Measurements from ENCODE around the gene GLT1D1. TPM values are rescaled to one million over a fixed set of nuclear protein-coding genes. Genes with fewer than 3 reads are reported as not detected.

GLT1D1 gene
- total RNA-seq, 1 experiment from 2014 or later = not detected

DNA sequence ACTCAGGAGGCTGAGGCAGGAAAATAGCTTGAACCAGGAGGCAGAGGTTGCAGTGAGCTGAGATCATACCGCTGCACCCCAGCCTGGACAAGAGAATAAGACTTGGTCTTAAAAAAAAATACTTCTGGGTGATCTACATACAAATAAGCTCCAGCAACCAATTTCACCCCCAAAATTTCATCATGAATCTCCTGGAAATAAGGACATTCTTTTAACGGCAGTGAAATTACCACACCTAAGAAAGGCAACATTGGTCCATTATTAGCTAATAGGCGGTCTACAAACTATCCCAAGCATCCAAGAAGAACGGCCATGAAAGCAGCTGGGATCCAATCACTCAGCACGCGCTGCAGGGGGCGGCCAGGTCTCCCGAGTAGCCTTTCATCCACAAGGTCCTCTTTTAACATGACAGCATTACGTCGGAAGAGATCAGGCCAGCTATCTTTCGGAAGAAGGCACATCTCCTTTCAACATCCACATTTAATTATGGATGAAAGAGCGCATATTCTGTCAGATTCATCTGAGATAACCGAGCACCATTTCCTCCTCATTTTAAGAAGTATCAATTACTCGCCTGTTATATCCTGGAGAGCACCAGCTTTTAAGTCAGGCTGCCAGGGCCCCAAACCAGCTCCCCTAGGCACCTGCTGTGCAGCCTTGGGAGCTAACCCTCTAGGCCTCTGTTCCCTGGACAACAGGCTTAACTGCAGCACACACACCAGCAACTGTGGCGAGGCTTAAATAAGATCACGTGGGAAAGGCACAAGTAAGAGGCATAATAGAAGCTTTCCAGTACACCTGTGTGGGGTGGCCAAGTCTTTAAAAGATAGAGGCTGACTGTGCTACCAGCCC lies 33.8 kb upstream of the GLT1D1 start:
- Histone ChIP-seq H3K9ac (ENCODE audit: low read length) (no peak overlapping the region), H3K79me2 (ENCODE audit: insufficient read depth, low read length) (peaks cover 89% of the 10 kb centered on the region), H3K36me3 (ENCODE audit: control insufficient read depth in 1 of 2, insufficient read depth in 2 of 2, low read length in 2 of 2) (peaks cover 0 to 7% of the 10 kb centered on the region in 2 experiments; a peak in 1 of 4 replicates), H3K4me1 (ENCODE audit: control insufficient read depth in 1 of 2, insufficient read depth in 2 of 2, low read length in 2 of 2) (peaks cover 0 to 5% of the 10 kb centered on the region in 2 experiments; a peak in 1 of 4 replicates), H3K27me3 (ENCODE audit: insufficient read depth, low read length) (no peaks in the 10 kb centered on the region), H3K9me3 (ENCODE audit: control insufficient read depth in 1 of 2, insufficient read depth in 1 of 2, low read depth in 1 of 2, low read length in 2 of 2) (no peaks in the 10 kb centered on the region), H3K9me2 (ENCODE audit: insufficient read depth) (no peaks in the 10 kb centered on the region), H2AFZ (ENCODE audit: low read depth, low read length, poor library complexity, severe bottlenecking) (no peak overlapping the region), H3K4me3 (replicated peaks in 1 of 2; ENCODE audit: low read depth in 1 of 2, low read length in 2 of 2) (no peak overlapping the region), H4K20me1 (ENCODE audit: insufficient read depth) (no peaks in the 10 kb centered on the region), H3K27ac (ENCODE audit: low read depth, low read length) (no peak overlapping the region), H3K4me2 (ENCODE audit: low read length) (no peak overlapping the region)
- RAD21 ChIA-PET (ENCODE audit: low non-redundant PET in 1 of 2, low total read pairs in 2 of 2, uncharacterized antibody in 2 of 2, unreplicated experiment in 2 of 2) = no interaction called here
- DNase-seq (ENCODE audit: low read depth, low spot score) = no peak
- POLR2A ChIA-PET = no interaction called here
- ATAC-seq = no peak
- CTCF ChIA-PET = no interaction called here
- intact Hi-C loops (cut with micrococcal nuclease) = loop anchor here (5.0 kb wide), 1 partner anchor 37 kb away; no protein-coding TSS in a partner anchor
- TF ChIP-seq SP1 (IDR thresholded peaks at IDR 0.05; ENCODE audit: low read depth) (no peak), FOSL1 (IDR thresholded peaks at IDR 0.05; ENCODE audit: low read depth) (no peak), EZH2phosphoT487 (IDR thresholded peaks at IDR 0.05; ENCODE audit: borderline replicate concordance) (no peak), SIN3A (IDR thresholded peaks at IDR 0.05; ENCODE audit: low read depth) (no peak), RAD21 (IDR thresholded peaks at IDR 0.05; ENCODE audit: low read depth) (no peak), EZH2 (IDR thresholded peaks at IDR 0.05) (no peak), YY1 (IDR thresholded peaks at IDR 0.05; ENCODE audit: extremely low read depth, insufficient replicate concordance, low read depth, low read length) (no peak), POLR2A (IDR thresholded peaks at IDR 0.05; ENCODE audit: borderline replicate concordance, extremely low read depth, insufficient read depth, insufficient read length) (no peak)
- TF ChIP-seq, protein P1, sequence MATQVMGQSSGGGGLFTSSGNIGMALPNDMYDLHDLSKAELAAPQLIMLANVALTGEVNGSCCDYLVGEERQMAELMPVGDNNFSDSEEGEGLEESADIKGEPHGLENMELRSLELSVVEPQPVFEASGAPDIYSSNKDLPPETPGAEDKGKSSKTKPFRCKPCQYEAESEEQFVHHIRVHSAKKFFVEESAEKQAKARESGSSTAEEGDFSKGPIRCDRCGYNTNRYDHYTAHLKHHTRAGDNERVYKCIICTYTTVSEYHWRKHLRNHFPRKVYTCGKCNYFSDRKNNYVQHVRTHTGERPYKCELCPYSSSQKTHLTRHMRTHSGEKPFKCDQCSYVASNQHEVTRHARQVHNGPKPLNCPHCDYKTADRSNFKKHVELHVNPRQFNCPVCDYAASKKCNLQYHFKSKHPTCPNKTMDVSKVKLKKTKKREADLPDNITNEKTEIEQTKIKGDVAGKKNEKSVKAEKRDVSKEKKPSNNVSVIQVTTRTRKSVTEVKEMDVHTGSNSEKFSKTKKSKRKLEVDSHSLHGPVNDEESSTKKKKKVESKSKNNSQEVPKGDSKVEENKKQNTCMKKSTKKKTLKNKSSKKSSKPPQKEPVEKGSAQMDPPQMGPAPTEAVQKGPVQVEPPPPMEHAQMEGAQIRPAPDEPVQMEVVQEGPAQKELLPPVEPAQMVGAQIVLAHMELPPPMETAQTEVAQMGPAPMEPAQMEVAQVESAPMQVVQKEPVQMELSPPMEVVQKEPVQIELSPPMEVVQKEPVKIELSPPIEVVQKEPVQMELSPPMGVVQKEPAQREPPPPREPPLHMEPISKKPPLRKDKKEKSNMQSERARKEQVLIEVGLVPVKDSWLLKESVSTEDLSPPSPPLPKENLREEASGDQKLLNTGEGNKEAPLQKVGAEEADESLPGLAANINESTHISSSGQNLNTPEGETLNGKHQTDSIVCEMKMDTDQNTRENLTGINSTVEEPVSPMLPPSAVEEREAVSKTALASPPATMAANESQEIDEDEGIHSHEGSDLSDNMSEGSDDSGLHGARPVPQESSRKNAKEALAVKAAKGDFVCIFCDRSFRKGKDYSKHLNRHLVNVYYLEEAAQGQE (IDR thresholded peaks at IDR 0.05; ENCODE audit: low read depth) = no peak
- TF ChIP-seq, protein P2, sequence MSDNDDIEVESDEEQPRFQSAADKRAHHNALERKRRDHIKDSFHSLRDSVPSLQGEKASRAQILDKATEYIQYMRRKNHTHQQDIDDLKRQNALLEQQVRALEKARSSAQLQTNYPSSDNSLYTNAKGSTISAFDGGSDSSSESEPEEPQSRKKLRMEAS (IDR thresholded peaks at IDR 0.05) = no peak
- TF ChIP-seq, protein P3, sequence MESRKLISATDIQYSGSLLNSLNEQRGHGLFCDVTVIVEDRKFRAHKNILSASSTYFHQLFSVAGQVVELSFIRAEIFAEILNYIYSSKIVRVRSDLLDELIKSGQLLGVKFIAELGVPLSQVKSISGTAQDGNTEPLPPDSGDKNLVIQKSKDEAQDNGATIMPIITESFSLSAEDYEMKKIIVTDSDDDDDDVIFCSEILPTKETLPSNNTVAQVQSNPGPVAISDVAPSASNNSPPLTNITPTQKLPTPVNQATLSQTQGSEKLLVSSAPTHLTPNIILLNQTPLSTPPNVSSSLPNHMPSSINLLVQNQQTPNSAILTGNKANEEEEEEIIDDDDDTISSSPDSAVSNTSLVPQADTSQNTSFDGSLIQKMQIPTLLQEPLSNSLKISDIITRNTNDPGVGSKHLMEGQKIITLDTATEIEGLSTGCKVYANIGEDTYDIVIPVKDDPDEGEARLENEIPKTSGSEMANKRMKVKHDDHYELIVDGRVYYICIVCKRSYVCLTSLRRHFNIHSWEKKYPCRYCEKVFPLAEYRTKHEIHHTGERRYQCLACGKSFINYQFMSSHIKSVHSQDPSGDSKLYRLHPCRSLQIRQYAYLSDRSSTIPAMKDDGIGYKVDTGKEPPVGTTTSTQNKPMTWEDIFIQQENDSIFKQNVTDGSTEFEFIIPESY (IDR thresholded peaks at IDR 0.05; ENCODE audit: extremely low read depth, insufficient replicate concordance, low read length) = no peak
- no TSS peak for BruUV-seq (replicated peaks)
